PC-3 (cell line): Measurements from ENCODE around the gene CCDC183. TPM values are rescaled to one million over a fixed set of nuclear protein-coding genes. Genes with fewer than 3 reads are reported as not detected.
"Not testable (repeated sequence)": the region's sequence is repeated elsewhere in the genome, so short reads cannot be mapped to it uniquely, and the experiment has no call there.

Source experiments
- ATAC-seq: fragments of 200-7000 bp; cut with Tn5 transposase; 2 replicates; pipeline ENCODE4 v1.9.1; 2020; ENCODE audit warnings: mild to moderate bottlenecking, moderate library complexity
- BruUV-seq: library from RNA; stranded (reverse); fragments of 400-500 nt; replicated peaks from 2 replicates; lab custom pipeline; 2021; lab: Mats Ljungman, UMichigan
- CTCF ChIA-PET: fragments of 300-600 bp; sonication (Branson Sonifier 250); formaldehyde crosslinking; loops from one replicate; lab custom pipeline; 2022; ENCODE audit warnings: antibody characterized with exemption; lab: Charles Lee
- POLR2A ChIA-PET: fragments of 300-600 bp; sonication (Branson Sonifier 250); formaldehyde crosslinking; loops from one replicate; lab custom pipeline; 2022; ENCODE audit warnings: antibody characterized with exemption; ENCODE audit not compliant: unreplicated experiment; lab: Charles Lee
- DNase-seq: peaks from one replicate; pipeline ENCODE4 v3.0.0-alpha.2; 2015
- H2AFZ ChIP-seq: fragments of 300-600 bp; sonication (generic); 2 replicates; pipeline ENCODE4 v1.6.0; 2016; ENCODE audit warnings: antibody characterized with exemption, low read length
- H3F3A ChIP-seq: fragments of 300-600 bp; sonication (generic); one replicate; pipeline ENCODE4 v1.6.0; 2017; ENCODE audit warnings: antibody characterized with exemption, low read length, control low read depth, mild to moderate bottlenecking; ENCODE audit not compliant: unreplicated experiment
- H3K27ac ChIP-seq: fragments of 300-600 bp; sonication (generic); 2 replicates; pipeline ENCODE4 v1.5.1; 2016; ENCODE audit warnings: mild to moderate bottlenecking, low read length
- H3K27me3 ChIP-seq: fragments of 300-600 bp; sonication (generic); 2 replicates; pipeline ENCODE4 v1.6.1; 2016; ENCODE audit warnings: low read length, mixed read lengths
- H3K36me3 ChIP-seq: fragments of 300-600 bp; sonication (generic); 2 replicates; pipeline ENCODE4 v1.6.1; 2016; ENCODE audit warnings: low read depth, mixed run types, low read length, mixed read lengths
- H3K4me1 ChIP-seq: fragments of 300-600 bp; sonication (generic); 2 replicates; pipeline ENCODE4 v1.5.1; 2016; ENCODE audit warnings: low read length; ENCODE audit not compliant: insufficient read depth
- H3K4me2 ChIP-seq: fragments of 300-600 bp; sonication (generic); 2 replicates; pipeline ENCODE4 v1.6.0; 2016; ENCODE audit warnings: low read length
- H3K4me3 ChIP-seq: fragments of 300-600 bp; sonication (generic); 2 replicates; pipeline ENCODE4 v1.5.1; 2016; ENCODE audit warnings: mild to moderate bottlenecking, low read length, mixed read lengths
- H3K79me2 ChIP-seq: fragments of 300-600 bp; sonication (generic); 2 replicates; pipeline ENCODE4 v1.6.1; 2017; ENCODE audit warnings: low read length, mixed read lengths
- H3K9ac ChIP-seq: fragments of 300-600 bp; sonication (generic); 2 replicates; pipeline ENCODE4 v1.6.0; 2016; ENCODE audit warnings: mild to moderate bottlenecking, low read length
- H3K9me2 ChIP-seq: fragments of 300-600 bp; sonication (generic); replicated peaks from 2 replicates; pipeline ENCODE4 v1.6.1; 2016; ENCODE audit warnings: mixed run types, low read length, mixed read lengths
- H3K9me3 ChIP-seq: fragments of 300-600 bp; sonication (generic); 2 replicates; pipeline ENCODE4 v1.6.1; 2016; ENCODE audit warnings: low read length, mixed read lengths
- H4K20me1 ChIP-seq: fragments of 300-600 bp; sonication (generic); 2 replicates; pipeline ENCODE4 v1.6.1; 2016; ENCODE audit warnings: low read length, mixed read lengths
- EZH2 ChIP-seq: fragments of 300-600 bp; sonication (generic); IDR thresholded peaks from one replicate; pipeline ENCODE4 v1.6.1; 2017; ENCODE audit warnings: antibody characterized with exemption, mild to moderate bottlenecking, low read length; ENCODE audit not compliant: unreplicated experiment
- EZH2phosphoT487 ChIP-seq: fragments of 300-600 bp; sonication (generic); IDR thresholded peaks from 2 replicates; pipeline ENCODE4 v1.6.1; 2018; ENCODE audit warnings: mild to moderate bottlenecking, antibody characterized with exemption, low read length, borderline replicate concordance
- intact Hi-C: fragments of 100-400 bp; cut with micrococcal nuclease; formaldehyde crosslinking; loops from 2 replicates; pipeline ENCODE4 v1.9.0; 2023
- total RNA-seq: library from RNA; depleted of rRNA; stranded (reverse); fragments of >200 nt; gene quantifications from 2 replicates; pipeline ENCODE4 v1.2.3, GENCODE V29; 2014
- TF ChIP-seq, protein P1 (sequence below): fragments of 300-600 bp; sonication (generic); conservative IDR thresholded peaks from 2 replicates; pipeline ENCODE4 v1.5.1; 2017; ENCODE audit warnings: antibody characterized with exemption, low read depth, mild to moderate bottlenecking, low read length

CCDC183 gene
- total RNA-seq, 1 experiment from 2014 or later, result 0.87 TPM

DNA sequence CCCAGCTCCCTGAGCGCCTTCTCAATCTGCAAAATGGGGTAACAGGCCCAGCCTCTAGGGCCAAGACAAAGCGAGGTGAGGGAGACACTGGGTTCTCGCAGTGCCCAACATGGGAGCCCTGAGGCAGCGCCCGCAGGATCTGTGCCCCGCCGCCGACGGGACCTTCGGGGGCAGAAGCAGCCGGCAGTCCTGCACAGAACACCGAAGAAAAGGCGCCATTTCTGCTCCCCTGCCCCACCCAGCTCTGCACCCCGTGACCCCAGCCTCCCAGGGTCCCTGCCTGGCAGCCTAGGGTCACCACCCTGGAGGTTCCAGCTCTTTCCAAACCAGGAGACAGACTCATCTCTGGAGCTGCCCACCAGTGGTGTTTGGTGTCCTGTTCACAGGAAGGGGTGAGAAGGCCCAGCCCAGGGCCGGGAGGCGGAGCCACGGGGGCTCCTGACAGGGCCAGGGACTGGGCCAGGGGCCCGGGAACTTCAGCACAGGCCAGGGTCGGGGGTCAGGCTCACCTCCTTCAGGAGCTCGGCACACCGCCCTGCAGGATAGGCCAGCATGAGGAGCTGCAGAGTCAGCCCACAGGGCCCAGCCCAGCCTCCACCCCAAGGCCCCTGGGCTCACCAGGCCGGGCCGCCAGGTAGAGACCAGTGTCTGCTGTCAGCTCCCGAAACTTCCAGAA lies 41.4 kb upstream of the CCDC183 start:
- H4K20me1 ChIP-seq, result no peaks in the 10 kb centered on the region
- H3K9ac ChIP-seq, result no peak overlapping the region
- no peaks in the 10 kb centered on the region for H3K9me2 ChIP-seq
- H3K79me2 ChIP-seq, result no peaks in the 10 kb centered on the region
- TF ChIP-seq EZH2 (no peak), EZH2phosphoT487 (no peak)
- TF ChIP-seq, protein P1, sequence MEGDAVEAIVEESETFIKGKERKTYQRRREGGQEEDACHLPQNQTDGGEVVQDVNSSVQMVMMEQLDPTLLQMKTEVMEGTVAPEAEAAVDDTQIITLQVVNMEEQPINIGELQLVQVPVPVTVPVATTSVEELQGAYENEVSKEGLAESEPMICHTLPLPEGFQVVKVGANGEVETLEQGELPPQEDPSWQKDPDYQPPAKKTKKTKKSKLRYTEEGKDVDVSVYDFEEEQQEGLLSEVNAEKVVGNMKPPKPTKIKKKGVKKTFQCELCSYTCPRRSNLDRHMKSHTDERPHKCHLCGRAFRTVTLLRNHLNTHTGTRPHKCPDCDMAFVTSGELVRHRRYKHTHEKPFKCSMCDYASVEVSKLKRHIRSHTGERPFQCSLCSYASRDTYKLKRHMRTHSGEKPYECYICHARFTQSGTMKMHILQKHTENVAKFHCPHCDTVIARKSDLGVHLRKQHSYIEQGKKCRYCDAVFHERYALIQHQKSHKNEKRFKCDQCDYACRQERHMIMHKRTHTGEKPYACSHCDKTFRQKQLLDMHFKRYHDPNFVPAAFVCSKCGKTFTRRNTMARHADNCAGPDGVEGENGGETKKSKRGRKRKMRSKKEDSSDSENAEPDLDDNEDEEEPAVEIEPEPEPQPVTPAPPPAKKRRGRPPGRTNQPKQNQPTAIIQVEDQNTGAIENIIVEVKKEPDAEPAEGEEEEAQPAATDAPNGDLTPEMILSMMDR, result no peak
- no peaks in the 10 kb centered on the region for H3K4me1 ChIP-seq
- intact Hi-C loops, result no loop called here
- ChIA-PET POLR2A (no interaction called here), CTCF (no interaction called here)
- ATAC-seq, result no peak
- no peaks in the 10 kb centered on the region for H3K9me3 ChIP-seq
- no peak overlapping the region for H3K4me2 ChIP-seq
- no peak overlapping the region for H2AFZ ChIP-seq
- H3F3A ChIP-seq, result no peaks in the 10 kb centered on the region
- no peak for DNase-seq
- no TSS peak for BruUV-seq
- H3K27ac ChIP-seq, result no peak overlapping the region
- H3K4me3 ChIP-seq, result no peak overlapping the region
- no peaks in the 10 kb centered on the region for H3K27me3 ChIP-seq
- no peaks in the 10 kb centered on the region for H3K36me3 ChIP-seq

DNA sequence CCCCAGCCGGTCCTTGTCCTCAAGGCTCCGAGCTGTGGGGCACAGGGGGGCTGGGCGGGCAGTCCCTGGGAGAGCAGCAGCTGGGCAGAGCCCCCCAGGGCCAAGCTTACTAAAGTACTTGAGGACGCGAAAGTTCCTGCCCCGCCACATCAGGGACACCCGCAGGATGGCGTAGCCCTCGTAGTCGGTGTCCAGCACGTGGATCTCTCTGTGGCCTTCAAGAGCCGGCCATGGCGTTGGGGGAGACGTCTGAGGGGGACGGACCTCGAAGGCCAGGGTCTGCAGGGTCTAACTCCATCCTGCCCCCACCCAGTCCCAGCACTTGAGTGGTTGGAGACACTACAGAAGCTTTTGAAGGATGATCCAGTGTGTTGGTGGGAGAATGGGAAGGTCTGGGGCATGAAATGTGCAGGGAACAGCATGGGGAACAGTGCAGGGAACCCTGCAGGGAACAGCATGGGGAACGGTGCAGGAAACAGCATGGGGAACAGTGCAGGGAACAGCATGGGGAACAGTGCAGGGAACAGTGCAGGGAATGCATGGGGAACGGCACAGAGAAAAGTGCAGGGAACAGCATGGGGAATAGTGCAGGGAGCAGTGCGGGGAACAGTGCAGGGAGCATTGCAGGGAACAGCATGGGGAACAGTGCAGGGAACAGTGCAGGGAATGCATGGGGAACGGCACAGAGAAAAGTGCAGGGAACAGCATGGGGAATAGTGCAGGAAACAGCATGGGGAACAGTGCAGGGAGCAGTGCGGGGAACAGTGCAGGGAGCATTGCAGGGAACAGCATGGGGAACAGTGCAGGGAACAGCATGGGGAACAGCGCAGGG lies 40.6 kb upstream of the CCDC183 start:
- H4K20me1 ChIP-seq, H3K36me3 ChIP-seq, H3K79me2 ChIP-seq, BruUV-seq, H3K4me1 ChIP-seq, H3K9me3 ChIP-seq, CTCF ChIA-PET, ATAC-seq, POLR2A ChIA-PET, H3K4me3 ChIP-seq, H2AFZ ChIP-seq, intact Hi-C loops, H3K27me3 ChIP-seq, DNase-seq, H3K9ac ChIP-seq, H3K27ac ChIP-seq, H3F3A ChIP-seq, H3K4me2 ChIP-seq, H3K9me2 ChIP-seq: not testable (repeated sequence)

DNA sequence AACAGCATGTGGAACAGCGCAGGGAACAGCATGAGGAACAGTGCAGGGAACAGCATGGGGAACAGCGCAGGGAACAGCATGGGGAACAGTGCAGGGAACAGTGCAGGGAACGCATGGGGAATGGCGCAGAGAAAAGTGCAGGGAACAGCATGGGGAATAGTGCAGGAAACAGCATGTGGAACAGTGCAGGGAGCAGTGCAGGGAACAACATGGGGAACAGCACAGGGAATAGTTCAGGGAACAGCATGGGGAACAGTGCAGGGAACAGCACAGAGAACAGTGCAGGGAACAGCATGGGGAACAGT lies 40.1 kb upstream of the CCDC183 start:
- no peak overlapping the region for H3K4me2 ChIP-seq
- H3K9me2 ChIP-seq, result no peaks in the 10 kb centered on the region
- no peaks in the 10 kb centered on the region for H3K9me3 ChIP-seq
- no peaks in the 10 kb centered on the region for H3K36me3 ChIP-seq
- POLR2A ChIA-PET, result no interaction called here
- no peaks in the 10 kb centered on the region for H3K27me3 ChIP-seq
- no peak overlapping the region for H3K4me3 ChIP-seq
- no peaks in the 10 kb centered on the region for H3K4me1 ChIP-seq
- no peak overlapping the region for H3K27ac ChIP-seq
- no peak overlapping the region for H3K9ac ChIP-seq
- TF ChIP-seq, protein P1, result no peak
- TF ChIP-seq EZH2phosphoT487, result no peak
- no peak for TF ChIP-seq EZH2
- no peaks in the 10 kb centered on the region for H4K20me1 ChIP-seq
- DNase-seq, result no peak
- CTCF ChIA-PET, result no interaction called here
- BruUV-seq, result no TSS peak
- H3K79me2 ChIP-seq, result no peaks in the 10 kb centered on the region
- ATAC-seq, result no peak
- intact Hi-C loops, result no loop called here
- H3F3A ChIP-seq, result no peaks in the 10 kb centered on the region
- no peak overlapping the region for H2AFZ ChIP-seq
